ENCODE data around the gene PARVB. TPM values are rescaled to one million over a fixed set of nuclear protein-coding genes. Genes with fewer than 3 reads are reported as not detected.

PARVB gene
- total RNA-seq, 2 experiments from 2014 or later, result 18.2 to 19.2 TPM

- POLR2A ChIA-PET, result no interaction called here
- DNase-seq, result no peak
- Mint-ChIP-seq H3K36me3 (ENCODE audit: low read depth) (peaks cover 24% of the 10 kb centered on the region), H3K4me3 (no peak overlapping the region), H3K9me3 (peaks cover 19% of the 10 kb centered on the region), H3K4me1 (no peaks in the 10 kb centered on the region), H3K27me3 (no peaks in the 10 kb centered on the region), H3K27ac (no peak overlapping the region)
- CTCF ChIA-PET, result interaction anchor here (1.1 kb wide), 1 partner anchor 44 kb away, joined by 3 read pairs; no protein-coding TSS in a partner anchor
Observed at GRCh38 chr22:44136112-44136511, 112.0 kb downstream of the PARVB start.

- Mint-ChIP-seq H3K9me3 (peaks cover 19% of the 10 kb centered on the region), H3K4me1 (no peaks in the 10 kb centered on the region), H3K27me3 (no peaks in the 10 kb centered on the region), H3K27ac (no peak overlapping the region), H3K4me3 (no peak overlapping the region), H3K36me3 (ENCODE audit: low read depth) (peaks cover 24% of the 10 kb centered on the region)
- no peak for DNase-seq
- ChIA-PET CTCF (interaction anchor here (1.1 kb wide), 1 partner anchor 43 kb away, joined by 3 read pairs; no protein-coding TSS in a partner anchor), POLR2A (no interaction called here)
Observed at GRCh38 chr22:44136786-44137185, 112.7 kb downstream of the PARVB start.

GRCh38 chr22:44137415-44137814, 113.3 kb downstream of the PARVB start:
- H3K27me3 Mint-ChIP-seq, result no peaks in the 10 kb centered on the region
- ChIA-PET CTCF (interaction anchor here (1.1 kb wide), 1 partner anchor 43 kb away, joined by 3 read pairs; no protein-coding TSS in a partner anchor), POLR2A (no interaction called here)
- peaks cover 24% of the 10 kb centered on the region for H3K36me3 Mint-ChIP-seq (ENCODE audit: low read depth)
- no peak overlapping the region for H3K27ac Mint-ChIP-seq
- no peak overlapping the region for H3K4me3 Mint-ChIP-seq
- no peaks in the 10 kb centered on the region for H3K4me1 Mint-ChIP-seq
- no peak for DNase-seq
- peaks cover 19% of the 10 kb centered on the region for H3K9me3 Mint-ChIP-seq

GRCh38 chr22:44139773-44140172, 115.7 kb downstream of the PARVB start:
- CTCF ChIA-PET, result no interaction called here
- peaks cover 19% of the 10 kb centered on the region for H3K9me3 Mint-ChIP-seq
- H3K27me3 Mint-ChIP-seq, result no peaks in the 10 kb centered on the region
- DNase-seq, result no peak
- H3K4me1 Mint-ChIP-seq, result no peaks in the 10 kb centered on the region
- peaks cover 24% of the 10 kb centered on the region for H3K36me3 Mint-ChIP-seq (ENCODE audit: low read depth)
- H3K27ac Mint-ChIP-seq, result no peak overlapping the region
- H3K4me3 Mint-ChIP-seq, result no peak overlapping the region
- POLR2A ChIA-PET, result no interaction called here

- ChIA-PET CTCF (no interaction called here), POLR2A (interaction anchor here (0.7 kb wide), 1 partner anchor 74 kb away, joined by 3 read pairs; no protein-coding TSS in a partner anchor)
- DNase-seq, result no peak
- Mint-ChIP-seq H3K27me3 (no peaks in the 10 kb centered on the region), H3K27ac (no peak overlapping the region), H3K4me1 (no peaks in the 10 kb centered on the region), H3K36me3 (ENCODE audit: low read depth) (peaks cover 4% of the 10 kb centered on the region), H3K9me3 (peaks cover 3% of the 10 kb centered on the region), H3K4me3 (no peak overlapping the region)
Observed at GRCh38 chr22:44142421-44143104, 118.5 kb downstream of the PARVB start.

- Mint-ChIP-seq H3K36me3 (ENCODE audit: low read depth) (no peaks in the 10 kb centered on the region), H3K27me3 (no peaks in the 10 kb centered on the region), H3K4me1 (no peaks in the 10 kb centered on the region), H3K4me3 (no peak overlapping the region), H3K9me3 (no peaks in the 10 kb centered on the region), H3K27ac (no peak overlapping the region)
- CTCF ChIA-PET, result no interaction called here
- POLR2A ChIA-PET, result interaction anchor here (0.7 kb wide), 1 partner anchor 74 kb away, joined by 3 read pairs; no protein-coding TSS in a partner anchor
- DNase-seq, result no peak
Observed at GRCh38 chr22:44143105-44143474, 119.0 kb downstream of the PARVB start.

- CTCF ChIA-PET, result no interaction called here
Observed at GRCh38 chr22:44143579-44143978, 119.5 kb downstream of the PARVB start.

GRCh38 chr22:44144046-44144569, 120.0 kb downstream of the PARVB start:
- no peak overlapping the region for H3K4me3 Mint-ChIP-seq
- H3K27ac Mint-ChIP-seq, result no peak overlapping the region
- no peaks in the 10 kb centered on the region for H3K9me3 Mint-ChIP-seq
- no peaks in the 10 kb centered on the region for H3K27me3 Mint-ChIP-seq
- POLR2A ChIA-PET, result no interaction called here
- no peaks in the 10 kb centered on the region for H3K36me3 Mint-ChIP-seq (ENCODE audit: low read depth)
- H3K4me1 Mint-ChIP-seq, result no peaks in the 10 kb centered on the region
- CTCF ChIA-PET, result no interaction called here
- DNase-seq, result no peak

More at GRCh38 chr22:44143579-44143978, 119.5 kb downstream of the PARVB start:
- no peaks in the 10 kb centered on the region for H3K4me1 Mint-ChIP-seq
- H3K27me3 Mint-ChIP-seq, result no peaks in the 10 kb centered on the region
- H3K27ac Mint-ChIP-seq, result no peak overlapping the region
- H3K36me3 Mint-ChIP-seq (ENCODE audit: low read depth), result no peaks in the 10 kb centered on the region
- H3K9me3 Mint-ChIP-seq, result no peaks in the 10 kb centered on the region
- H3K4me3 Mint-ChIP-seq, result no peak overlapping the region
- no peak for DNase-seq
- POLR2A ChIA-PET, result interaction anchor here (0.7 kb wide), 1 partner anchor 75 kb away, joined by 3 read pairs; no protein-coding TSS in a partner anchor

- Mint-ChIP-seq H3K36me3 (ENCODE audit: low read depth) (no peaks in the 10 kb centered on the region), H3K9me3 (no peaks in the 10 kb centered on the region), H3K27ac (no peak overlapping the region), H3K4me1 (no peaks in the 10 kb centered on the region), H3K4me3 (no peak overlapping the region), H3K27me3 (no peaks in the 10 kb centered on the region)
- ChIA-PET CTCF (no interaction called here), POLR2A (no interaction called here)
- no peak for DNase-seq
Observed at GRCh38 chr22:44145544-44145943, 121.4 kb downstream of the PARVB start.

- Mint-ChIP-seq H3K27me3 (no peaks in the 10 kb centered on the region), H3K36me3 (ENCODE audit: low read depth) (no peaks in the 10 kb centered on the region), H3K4me1 (no peaks in the 10 kb centered on the region), H3K4me3 (no peak overlapping the region), H3K9me3 (no peaks in the 10 kb centered on the region), H3K27ac (no peak overlapping the region)
- POLR2A ChIA-PET, result no interaction called here
- no peak for DNase-seq
- CTCF ChIA-PET, result no interaction called here
Observed at GRCh38 chr22:44146088-44146861, 122.2 kb downstream of the PARVB start.

GRCh38 chr22:44147008-44147645, 123.0 kb downstream of the PARVB start:
- H3K9me3 Mint-ChIP-seq, result no peaks in the 10 kb centered on the region
- no peak overlapping the region for H3K4me3 Mint-ChIP-seq
- no peaks in the 10 kb centered on the region for H3K27me3 Mint-ChIP-seq
- no peaks in the 10 kb centered on the region for H3K4me1 Mint-ChIP-seq
- DNase-seq, result no peak
- H3K36me3 Mint-ChIP-seq (ENCODE audit: low read depth), result no peaks in the 10 kb centered on the region
- ChIA-PET POLR2A (interaction anchor here (0.6 kb wide), 1 partner anchor 153 kb away, joined by 3 read pairs; no protein-coding TSS in a partner anchor), CTCF (no interaction called here)
- no peak overlapping the region for H3K27ac Mint-ChIP-seq

- H3K4me1 Mint-ChIP-seq, result no peaks in the 10 kb centered on the region
- CTCF ChIA-PET, result no interaction called here
- no peak for DNase-seq
- no peak overlapping the region for H3K4me3 Mint-ChIP-seq
- POLR2A ChIA-PET, result no interaction called here
- no peaks in the 10 kb centered on the region for H3K9me3 Mint-ChIP-seq
- H3K27me3 Mint-ChIP-seq, result no peaks in the 10 kb centered on the region
- H3K36me3 Mint-ChIP-seq (ENCODE audit: low read depth), result no peaks in the 10 kb centered on the region
- H3K27ac Mint-ChIP-seq, result peak overlapping the region; percentile 57
Observed at GRCh38 chr22:44147821-44148574, 123.9 kb downstream of the PARVB start.

Measured in activated CD4-positive, alpha-beta T cell treated with anti-CD3 and anti-CD28 coated beads, Interleukin-2, amount 10 ng/mL, durations not matched to agents 7 days and 5 days (primary cell).